Putamen (tissue), 1 donor: ENCODE results near the gene SLC7A4.
"Not testable (repeated sequence)": the region's sequence is repeated elsewhere in the genome, so short reads cannot be mapped to it uniquely, and the experiment has no call there.

Source experiments
- DNase-seq: peaks from one replicate; pipeline ENCODE4 v3.0.0-alpha.2; 2016; ENCODE audit warnings: low spot score

Gene SLC7A4

DNA sequence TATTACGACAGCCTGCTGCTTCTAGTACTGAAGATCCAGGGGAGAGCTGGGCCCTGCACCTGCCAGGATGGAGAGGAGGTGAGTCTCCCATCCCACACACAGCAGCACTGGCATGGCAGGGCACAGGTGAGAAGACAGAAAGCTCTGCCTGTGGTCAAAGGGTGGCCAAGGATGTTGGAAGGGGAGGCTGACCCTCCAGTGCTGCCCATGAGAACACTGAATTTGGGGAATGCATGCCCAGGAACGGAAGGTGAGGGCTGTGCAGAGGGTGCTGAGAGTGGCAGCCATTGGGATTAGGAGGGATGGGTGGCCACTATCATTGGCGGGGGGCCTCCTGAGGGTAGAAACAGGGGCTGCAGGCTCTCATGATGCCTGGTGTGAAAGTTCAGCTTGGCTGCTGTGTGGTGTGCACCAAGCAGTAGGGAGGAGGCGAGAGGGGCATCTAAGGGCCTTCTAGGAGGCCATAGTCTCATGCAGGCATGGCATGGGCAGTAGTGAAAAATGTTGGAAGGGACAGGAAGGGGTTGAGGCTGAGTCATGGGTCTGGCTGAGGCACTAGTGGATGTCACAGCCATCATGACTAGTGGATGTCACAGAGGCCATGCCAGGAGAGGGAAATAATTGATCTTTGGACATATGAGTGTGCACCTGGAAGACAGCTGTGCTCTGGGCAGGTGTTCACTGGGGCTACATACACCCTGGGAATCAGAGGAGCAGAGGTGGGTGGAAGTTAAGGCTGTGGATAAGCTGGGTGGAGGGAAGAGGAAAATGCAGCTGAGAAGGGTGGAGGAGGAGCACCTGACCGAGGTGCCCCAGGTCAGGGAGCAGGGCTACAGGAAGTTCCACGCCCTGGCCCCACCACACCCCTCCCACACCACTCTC, 10.9 kb upstream of the SLC7A4 start:
- DNase-seq = no peak

DNA sequence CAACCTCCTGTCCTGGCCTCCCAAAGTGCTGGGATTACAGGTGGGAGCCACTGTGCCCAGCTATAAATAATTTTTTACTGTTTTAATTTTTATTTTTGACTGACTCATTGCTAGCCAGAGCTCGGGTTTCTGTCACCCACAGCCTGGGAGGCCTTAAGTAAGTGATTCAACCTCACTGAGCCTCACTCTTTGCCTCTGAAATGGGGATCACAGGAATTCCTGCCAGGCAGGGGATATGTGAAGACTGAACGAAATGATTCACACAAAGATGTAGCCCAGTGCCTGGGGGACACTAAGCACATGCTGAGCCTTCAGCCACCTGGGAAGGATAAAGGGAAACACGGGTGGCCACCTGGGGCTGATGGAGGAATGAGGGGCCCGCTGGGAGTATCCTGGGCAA, 9.6 kb upstream of the SLC7A4 start:
- no peak for DNase-seq

DNA sequence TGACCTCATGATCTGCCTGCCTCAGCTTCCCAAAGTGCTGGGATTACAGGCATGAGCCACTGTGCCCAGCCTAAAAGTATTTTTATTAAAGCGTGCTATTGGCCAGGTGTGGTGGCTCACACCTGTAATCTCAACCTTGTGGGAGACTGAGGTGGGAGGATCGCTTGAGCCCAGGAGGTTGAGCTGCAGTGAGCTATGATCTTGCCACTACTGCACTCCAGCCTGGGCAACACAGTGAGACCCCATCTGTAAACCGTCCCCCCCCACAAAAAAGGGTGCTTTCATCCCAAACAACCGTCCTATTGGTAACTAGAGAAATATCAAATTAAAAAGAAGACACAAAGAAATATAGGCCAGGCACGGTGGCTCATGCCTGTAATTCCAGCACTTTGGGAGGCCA, 6.8 kb upstream of the SLC7A4 start:
- not testable (repeated sequence) for DNase-seq

DNA sequence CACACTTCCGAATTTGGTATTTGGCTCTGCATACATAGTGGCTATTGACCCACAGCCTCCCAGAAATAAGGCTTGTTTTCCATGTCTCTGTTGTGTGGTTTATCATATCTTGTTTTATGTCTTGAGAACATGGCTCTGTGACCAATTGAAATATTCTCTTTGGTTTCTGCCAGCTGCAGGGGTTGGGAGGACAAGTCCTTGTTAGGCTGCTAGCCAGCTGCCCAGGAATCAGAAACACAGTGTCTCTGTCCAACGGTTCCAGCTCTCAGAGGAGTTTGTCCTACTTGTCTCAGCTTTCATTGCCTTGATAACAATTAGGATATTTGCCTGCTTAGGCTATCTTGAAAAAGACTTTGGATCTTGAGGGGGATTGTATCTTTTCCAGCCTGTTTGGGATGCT, 6.0 kb upstream of the SLC7A4 start:
- no peak for DNase-seq

DNA sequence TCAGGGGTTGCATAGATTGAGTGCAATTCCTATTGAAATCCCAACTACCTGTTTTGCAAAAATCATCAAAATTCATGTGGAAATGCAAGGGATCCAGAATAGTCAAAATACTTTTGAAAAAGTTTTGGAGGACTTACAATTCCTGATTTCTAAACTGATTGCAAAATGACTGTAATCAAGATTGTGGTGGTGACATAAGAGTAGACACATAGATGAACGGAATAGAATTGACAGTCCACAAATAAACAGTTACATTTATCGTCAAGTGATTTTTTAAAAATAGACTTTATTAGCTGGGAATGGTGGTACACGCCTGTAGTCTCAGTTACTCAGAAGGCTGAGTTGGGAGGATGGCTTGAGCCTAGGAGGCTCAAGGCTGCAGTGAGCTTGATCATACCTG, 2.6 kb upstream of the SLC7A4 start:
- DNase-seq = no peak

DNA sequence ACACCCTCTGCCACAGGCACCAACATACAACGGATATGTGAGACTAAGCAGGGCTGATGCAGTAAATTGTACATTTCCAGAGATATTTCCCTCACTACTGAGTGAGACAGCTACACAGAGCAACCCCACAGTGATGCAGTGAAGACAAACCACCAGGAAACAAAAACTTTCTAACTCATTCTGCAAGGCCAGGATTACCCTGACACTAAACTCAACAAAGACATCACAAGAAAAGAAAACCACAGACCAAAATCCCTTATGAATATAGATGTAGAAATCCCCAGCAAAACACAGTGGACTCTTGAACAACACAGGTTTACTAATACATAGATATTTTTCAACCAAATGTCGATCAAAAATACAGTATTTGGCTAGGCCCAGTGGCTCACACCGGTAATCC, 1.5 kb upstream of the SLC7A4 start:
- DNase-seq = no peak

DNA sequence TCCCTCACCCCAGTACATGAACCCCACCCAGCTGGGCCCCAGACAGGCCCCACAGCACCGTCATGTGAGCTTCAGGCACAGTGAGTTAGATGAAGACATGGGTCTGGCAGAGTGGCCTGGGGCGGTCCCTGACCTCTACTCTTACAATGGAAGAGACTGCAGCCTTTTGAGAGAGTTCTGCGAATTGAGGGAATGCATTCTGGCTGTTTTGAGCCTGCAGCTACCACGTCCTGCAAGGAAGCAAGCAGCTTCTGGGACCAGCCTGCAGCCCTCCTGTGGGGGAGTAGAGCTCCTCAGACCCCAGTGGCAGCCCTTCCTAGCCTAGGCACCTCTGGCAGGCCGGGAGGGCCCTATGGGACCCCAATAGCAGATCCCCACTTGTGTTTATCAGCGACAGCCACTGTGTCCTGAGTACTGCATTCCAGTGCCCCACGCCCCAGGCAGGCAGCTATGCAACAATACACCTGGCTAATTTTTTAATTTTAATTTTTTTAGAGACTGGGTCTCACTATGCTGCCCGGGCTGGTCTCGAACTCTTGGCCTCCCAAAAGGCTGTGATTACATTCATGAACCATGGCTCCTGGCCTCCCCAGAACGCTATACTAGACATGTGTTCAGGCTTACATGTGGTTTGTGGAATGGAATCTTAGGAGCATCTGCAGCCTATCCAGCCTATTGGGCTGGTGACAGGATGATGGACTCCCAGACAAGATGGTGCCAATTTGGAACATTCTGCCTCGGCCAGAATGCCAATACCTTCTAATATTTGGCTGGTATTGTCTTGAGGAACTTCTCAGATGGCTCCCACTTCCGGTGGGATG, 717 bp upstream of the SLC7A4 start:
- DNase-seq = no peak

DNA sequence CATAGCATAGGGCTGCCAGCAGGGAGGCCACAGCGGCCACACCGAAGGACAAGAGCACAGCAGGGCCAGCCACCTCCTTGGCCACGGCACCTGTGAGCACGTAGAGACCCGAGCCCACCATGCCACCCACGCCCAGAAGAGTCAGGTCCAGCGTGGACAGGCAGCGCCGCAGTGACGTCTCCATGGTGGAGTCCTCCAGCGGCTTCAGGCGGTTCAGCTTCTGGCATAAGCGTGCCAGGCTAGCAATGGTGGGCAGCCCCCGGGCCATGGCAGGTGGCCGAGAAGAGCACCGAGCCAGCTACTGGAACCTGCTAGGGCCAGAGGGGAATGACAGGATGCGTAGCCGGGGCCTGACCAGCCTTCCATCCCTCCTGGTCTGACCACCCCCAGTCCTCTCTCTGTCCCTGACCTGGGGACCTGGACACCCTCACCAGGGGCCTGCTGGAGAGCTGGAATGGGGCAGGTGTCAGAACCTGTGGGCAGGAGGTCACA, 770 bp downstream of the SLC7A4 start:
- no peak for DNase-seq

DNA sequence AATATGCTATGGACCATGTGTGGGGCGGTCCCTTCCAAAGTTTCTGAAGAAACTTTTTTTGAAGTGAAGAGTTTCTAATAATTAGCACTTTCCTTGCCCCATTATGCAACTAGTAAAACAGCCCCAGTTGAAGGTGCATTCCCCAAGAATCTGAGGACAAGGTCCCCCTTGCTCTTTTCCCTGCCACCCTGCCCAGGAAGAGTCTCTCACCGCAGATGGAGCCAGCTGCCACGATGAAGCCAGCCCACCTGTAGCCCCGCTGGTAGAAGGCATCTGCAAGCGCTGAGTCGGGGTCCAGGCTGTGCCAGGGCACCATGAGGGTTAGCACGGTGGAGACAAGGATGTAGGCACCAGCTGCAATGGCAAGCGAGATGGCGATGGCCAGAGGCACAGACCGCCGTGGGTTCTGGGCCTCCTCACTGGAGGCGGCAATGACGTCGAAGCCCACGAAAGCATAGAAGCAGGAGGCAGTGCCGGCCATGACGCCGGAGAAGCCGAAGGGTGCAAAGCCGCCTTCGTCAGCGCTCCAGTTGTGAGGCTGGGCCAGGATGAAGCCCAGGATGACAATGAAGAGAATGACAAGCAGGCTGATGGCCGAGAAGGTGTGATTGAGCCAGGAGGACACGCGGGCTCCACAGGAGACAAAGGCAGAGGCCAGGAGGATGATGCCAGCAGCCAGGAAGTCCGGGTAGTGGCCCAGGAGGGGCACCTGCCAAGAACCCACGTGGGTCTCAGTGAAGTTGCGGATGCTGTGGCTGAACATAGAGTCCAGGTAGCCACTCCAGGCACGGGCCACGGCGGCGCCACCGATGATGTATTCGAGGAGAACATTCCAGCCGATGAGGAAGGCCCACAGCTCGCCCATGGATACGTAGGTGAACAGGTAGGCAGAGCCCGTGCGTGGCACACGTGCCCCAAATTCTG, 1.5 kb downstream of the SLC7A4 start:
- no peak for DNase-seq

DNA sequence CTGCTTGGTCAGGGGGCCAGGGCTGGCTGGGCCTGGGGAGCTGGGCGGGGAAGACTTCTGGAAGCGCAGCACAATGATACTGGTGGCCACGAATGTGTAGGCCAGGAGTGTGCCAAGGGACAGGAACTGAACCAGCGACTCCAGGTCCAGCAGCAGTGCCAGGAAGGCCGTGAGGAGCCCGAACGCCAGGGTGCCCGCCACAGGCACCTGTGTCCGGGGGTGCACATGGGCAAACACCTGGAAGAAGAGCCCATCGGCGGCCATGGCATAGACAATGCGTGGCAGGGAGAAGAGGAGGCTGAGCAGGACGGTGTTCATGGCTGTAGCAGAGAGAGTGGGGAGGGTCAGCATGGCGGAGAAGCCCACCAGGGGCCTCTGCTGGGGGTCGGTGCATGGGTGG, 2.3 kb downstream of the SLC7A4 start:
- DNase-seq = no peak

DNA sequence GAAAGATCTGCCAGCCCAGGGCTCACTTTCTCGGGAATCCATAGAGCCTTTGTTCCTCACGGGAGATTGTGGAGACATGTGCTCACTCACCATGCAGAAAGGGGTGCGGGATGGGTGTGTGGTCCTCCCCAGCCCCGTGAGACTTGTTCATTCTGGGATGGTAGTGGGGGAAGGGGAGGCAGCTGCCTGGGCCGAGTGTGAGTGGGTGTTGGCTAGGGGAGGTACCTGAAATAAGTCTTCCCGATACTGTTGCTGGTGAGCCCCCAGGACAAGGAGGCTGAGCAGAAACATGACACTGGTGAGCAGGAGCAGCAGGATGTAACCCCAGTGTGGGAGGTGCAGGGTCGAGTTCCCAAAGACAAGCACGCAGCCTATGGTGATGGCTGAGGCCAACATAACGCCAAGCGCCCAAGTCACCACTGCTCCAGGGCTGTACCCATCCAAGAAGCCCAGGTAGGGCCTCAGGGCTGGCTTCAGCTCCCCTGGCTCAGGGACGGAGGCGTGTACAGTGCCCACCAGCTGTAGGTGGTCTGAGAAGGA, 2.8 kb downstream of the SLC7A4 start:
- DNase-seq = no peak

DNA sequence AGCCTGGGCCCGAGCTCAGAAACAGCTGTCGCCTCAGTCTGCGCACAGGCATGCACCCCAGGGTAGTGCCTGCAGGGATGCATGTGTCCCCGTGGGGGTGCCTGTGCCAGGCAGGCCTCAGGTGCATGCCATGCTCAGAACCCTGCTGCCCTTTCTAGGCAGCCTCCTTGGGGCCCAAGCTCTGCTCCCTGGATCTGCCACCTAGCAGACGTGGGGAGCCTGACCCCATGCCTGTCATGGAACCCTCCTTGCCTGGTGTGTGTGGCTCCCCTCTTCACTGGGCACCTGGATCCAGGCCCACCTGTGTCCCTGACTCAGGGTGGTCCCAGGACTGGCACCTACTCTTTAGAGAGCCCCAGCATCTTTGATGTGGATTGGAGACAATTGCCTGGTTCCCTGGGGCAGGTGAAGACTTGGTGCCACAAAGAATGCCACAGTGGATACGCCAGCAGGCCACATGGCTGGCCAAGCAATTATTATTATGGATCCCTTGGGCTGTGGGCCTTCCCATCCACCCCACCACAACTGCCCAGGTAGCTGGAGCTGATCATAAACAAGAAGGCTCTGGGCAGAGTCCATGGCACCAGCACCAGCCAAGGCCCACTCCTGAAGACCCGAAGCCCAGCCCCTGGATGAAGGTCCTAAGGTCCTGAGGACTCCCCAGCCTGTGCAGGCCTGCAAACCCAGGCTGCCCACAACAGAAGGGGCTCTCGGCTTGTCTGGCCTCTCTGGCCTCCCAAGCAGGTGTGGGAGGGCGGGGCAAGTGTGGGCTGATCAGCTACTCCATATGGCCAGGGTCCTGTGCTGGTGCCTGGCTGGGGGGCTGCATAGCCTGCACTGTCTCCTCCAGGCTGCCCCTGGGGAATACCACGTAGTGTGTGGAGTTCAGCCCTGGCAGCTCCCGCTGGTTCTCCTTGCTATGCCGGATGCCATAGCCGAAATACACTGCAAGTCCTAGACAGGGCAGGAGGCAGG, 3.8 kb downstream of the SLC7A4 start:
- DNase-seq = no peak

DNA sequence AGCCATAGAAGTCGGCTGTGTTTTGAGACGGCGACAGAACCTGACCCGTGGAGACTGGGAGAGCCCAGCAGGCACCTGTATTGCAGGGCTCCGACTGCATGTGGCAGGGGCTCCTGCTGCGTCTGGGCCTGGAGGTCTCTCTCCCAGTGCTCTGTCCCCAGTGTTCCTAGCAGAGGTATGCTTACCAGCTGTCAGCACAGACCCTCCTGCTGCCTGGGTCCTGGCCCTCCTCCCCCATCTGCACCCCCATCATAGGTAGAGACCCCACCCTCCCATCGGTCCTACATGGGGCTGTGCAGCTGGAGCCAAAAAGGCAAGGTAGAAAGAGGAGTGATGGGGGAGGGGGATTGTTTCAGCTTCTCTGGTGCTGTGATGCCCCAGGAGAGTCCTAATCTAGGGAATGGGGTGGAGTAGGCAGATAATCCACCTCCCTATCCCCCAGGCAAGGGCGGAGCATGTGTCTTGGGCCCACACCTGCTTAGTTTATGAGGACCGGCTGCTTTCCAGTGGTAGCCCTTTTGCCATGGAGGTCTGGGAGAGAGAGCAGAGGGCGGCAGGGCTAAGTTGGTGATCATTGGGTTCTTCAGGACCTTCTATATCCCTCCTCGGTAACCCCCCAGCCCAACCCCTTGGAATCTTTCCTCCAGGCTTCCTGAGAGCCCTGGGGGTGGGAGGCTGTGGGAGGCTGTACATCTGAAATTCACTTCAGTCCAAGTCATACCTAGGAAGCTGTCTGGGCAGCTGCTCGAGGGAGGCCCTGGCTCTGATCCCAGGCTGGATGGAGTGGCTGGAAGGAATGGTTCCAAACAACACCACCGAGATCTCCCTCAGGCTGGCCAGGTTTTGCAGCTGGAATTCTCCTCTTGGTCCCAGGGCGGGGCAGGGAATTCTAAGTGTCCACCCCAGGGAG, 5.3 kb downstream of the SLC7A4 start:
- no peak for DNase-seq

DNA sequence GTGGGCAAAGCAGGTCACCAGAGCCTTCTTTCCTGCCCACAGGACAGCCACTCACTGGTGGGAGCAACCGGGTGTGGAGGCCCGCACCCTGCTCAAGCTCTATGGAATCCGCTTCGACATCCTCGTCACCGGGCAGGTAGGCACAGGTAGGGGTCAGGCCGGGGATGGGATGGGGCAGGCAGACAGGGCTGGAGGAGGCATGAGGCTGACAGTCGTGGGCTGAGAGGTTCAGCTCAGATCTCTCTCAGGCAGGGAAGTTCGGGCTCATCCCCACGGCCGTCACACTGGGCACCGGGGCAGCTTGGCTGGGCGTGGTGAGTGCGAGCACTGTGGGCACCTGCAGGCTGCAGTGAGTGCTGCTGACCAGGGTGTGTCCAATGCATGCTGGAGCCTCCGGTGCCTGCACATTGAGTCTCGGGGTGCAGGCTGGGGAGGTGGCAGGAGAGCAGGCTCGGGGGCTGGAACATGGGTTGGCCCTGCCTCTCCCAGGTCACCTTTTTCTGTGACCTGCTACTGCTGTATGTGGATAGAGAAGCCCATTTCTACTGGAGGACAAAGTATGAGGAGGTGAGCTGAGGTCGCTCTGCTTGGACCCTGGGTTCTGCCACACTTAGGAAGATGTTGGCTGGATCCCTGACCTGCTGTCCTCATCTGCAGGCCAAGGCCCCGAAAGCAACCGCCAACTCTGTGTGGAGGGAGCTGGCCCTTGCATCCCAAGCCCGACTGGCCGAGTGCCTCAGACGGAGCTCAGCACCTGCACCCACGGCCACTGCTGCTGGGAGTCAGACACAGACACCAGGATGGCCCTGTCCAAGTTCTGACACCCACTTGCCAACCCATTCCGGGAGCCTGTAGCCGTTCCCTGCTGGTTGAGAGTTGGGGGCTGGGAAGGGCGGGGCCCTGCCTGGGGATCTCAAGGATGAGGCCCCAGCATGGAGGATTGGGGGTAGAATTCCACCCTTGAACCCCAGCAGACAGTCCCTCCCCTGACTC, 6.3 kb downstream of the SLC7A4 start:
- DNase-seq = no peak

DNA sequence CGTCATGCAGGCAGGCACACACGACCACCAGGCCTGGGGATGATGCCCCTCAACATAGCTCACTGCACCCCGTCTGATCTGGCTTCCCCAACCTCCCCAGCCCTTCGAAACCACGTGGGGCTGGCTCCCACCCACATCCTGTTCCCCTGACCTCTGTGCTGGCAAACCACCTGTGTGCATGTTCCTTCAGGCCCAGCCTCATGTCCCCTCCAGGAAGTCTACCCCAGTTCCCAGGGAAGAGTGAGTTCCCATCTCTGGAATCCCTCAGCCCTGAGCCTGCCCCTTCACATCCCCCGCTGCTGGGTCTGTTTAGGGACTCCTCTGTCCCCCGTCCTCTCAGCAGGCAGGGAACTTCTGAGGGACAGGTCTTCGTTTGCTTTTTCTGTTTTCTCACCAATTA, 7.1 kb downstream of the SLC7A4 start:
- no peak for DNase-seq

DNA sequence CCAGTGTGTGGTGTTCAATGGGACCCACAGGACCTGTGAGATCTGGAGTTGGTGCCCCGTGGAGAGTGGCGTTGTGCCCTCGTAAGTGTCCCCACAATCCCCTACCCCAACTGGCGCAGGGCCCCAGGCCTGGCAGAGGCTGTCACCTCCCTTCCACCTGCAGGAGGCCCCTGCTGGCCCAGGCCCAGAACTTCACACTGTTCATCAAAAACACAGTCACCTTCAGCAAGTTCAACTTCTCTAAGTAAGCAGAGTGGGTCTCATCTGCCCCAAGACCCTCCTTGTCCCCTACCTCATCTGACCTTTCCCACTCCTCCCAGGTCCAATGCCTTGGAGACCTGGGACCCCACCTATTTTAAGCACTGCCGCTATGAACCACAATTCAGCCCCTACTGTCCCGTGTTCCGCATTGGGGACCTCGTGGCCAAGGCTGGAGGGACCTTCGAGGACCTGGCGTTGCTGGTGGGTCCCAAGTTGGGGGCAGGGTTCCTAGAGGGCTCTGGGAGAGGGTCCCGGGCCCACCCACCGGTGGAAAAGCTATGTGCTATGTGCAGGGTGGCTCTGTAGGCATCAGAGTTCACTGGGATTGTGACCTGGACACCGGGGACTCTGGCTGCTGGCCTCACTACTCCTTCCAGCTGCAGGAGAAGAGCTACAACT, 9.3 kb downstream of the SLC7A4 start:
- DNase-seq = no peak

DNA sequence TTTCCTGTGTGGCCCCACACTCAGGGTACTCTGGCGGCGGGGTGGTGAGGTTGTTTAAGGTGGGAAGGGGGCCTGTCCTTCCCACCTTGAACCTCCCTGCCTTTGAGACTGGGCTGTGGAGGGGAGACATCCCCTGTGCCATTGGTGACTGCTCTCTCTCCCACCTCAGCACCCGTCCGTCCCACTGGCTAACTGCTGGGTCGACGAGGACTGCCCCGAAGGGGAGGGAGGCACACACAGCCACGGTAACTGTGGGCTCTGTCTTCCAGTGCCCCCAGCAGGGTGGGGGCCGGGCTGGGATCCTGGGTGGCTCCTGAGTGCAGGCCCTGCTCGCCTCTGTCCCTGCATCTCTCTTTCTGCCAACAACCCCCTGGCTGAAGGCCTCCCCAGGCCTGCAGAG, 9.9 kb downstream of the SLC7A4 start:
- DNase-seq = no peak
